ENCODE measurements around the gene GARIN5B. TPM values are rescaled to one million over a fixed set of nuclear protein-coding genes. Genes with fewer than 3 reads are reported as not detected.

Gene GARIN5B
- total RNA-seq, 1 donor from 2014 or later, result not detected

Other genes starting within 250 kb of the GARIN5B start
- 62.9 and 94.8 TPM in 2 replicates for gene PPP1R12C, start 245.6 kb downstream of the GARIN5B start, total RNA-seq
- 5.8 and 7.1 TPM in 2 replicates for gene TNNT1, start 214.1 kb downstream of the GARIN5B start, total RNA-seq
- gene TNNI3, start 205.5 kb downstream of the GARIN5B start, total RNA-seq, result 2.7 and 4.7 TPM in 2 replicates
- 0.21 and 1.3 TPM in 2 replicates for gene DNAAF3, start 196.6 kb downstream of the GARIN5B start, total RNA-seq
- gene SYT5, start 183.0 kb downstream of the GARIN5B start, total RNA-seq, result 0.17 TPM in 1 of 2 replicates, not detected in the other
- 0.55 and 2.1 TPM in 2 replicates for gene PTPRH, start 153.8 kb downstream of the GARIN5B start, total RNA-seq
- 2.3 and 7.5 TPM in 2 replicates for gene TMEM86B, start 134.5 kb downstream of the GARIN5B start, total RNA-seq
- 41.5 and 51.3 TPM in 2 replicates for gene PPP6R1, start 104.2 kb downstream of the GARIN5B start, total RNA-seq
- 64.3 and 77.8 TPM in 2 replicates for gene HSPBP1, start 83.2 kb downstream of the GARIN5B start, total RNA-seq
- gene BRSK1, start 79.3 kb downstream of the GARIN5B start, total RNA-seq, result 4.7 and 6.0 TPM in 2 replicates
- gene TMEM150B, start 37.9 kb downstream of the GARIN5B start, total RNA-seq, result not detected in 2 replicates
- gene KMT5C, start 23.4 kb downstream of the GARIN5B start, total RNA-seq, result 9.6 and 11.9 TPM in 2 replicates
- 0.14 and 0.29 TPM in 2 replicates for gene COX6B2, start 8.5 kb downstream of the GARIN5B start, total RNA-seq
- gene IL11, start 7.2 kb upstream of the GARIN5B start, total RNA-seq, result 32.1 and 38.7 TPM in 2 replicates
- gene TMEM190, start 13.6 kb upstream of the GARIN5B start, total RNA-seq, result not detected in 2 replicates
- gene TMEM238, start 21.0 kb upstream of the GARIN5B start, total RNA-seq, result 1.4 and 4.1 TPM in 2 replicates
- 630 and 742 TPM in 2 replicates for gene RPL28, start 22.7 kb upstream of the GARIN5B start, total RNA-seq
- gene UBE2S, start 44.5 kb upstream of the GARIN5B start, total RNA-seq, result 53.4 and 53.6 TPM in 2 replicates
- not detected in 2 replicates for gene SHISA7, start 80.0 kb upstream of the GARIN5B start, total RNA-seq
- gene ISOC2, start 98.4 kb upstream of the GARIN5B start, total RNA-seq, result 49.8 and 60.5 TPM in 2 replicates
- gene C19orf85, start 101.5 kb upstream of the GARIN5B start, total RNA-seq, result not detected in 2 replicates
- 7.3 and 15.8 TPM in 2 replicates for gene ZNF628, start 113.4 kb upstream of the GARIN5B start, total RNA-seq
- gene NAT14, start 121.9 kb upstream of the GARIN5B start, total RNA-seq, result 17.1 and 18.2 TPM in 2 replicates
- 0.21 and 0.33 TPM in 2 replicates for gene SSC5D, start 125.2 kb upstream of the GARIN5B start, total RNA-seq
- gene SBK2, start 173.9 kb upstream of the GARIN5B start, total RNA-seq, result 0.14 and 0.17 TPM in 2 replicates
- gene SBK3, start 182.3 kb upstream of the GARIN5B start, total RNA-seq, result 0.33 TPM in 1 of 2 replicates, not detected in the other
- 14.4 and 22.0 TPM in 2 replicates for gene ZNF579, start 217.6 kb upstream of the GARIN5B start, total RNA-seq
- 8.4 and 9.4 TPM in 2 replicates for gene FIZ1, start 236.3 kb upstream of the GARIN5B start, total RNA-seq
- gene ZNF524, start 237.0 kb upstream of the GARIN5B start, total RNA-seq, result 32.7 and 35.0 TPM in 2 replicates
- gene ZNF865, start 242.4 kb upstream of the GARIN5B start, total RNA-seq, result 5.6 and 7.6 TPM in 2 replicates